ENCODE results near the gene FILIP1L. TPM values are rescaled to one million over a fixed set of nuclear protein-coding genes. Genes with fewer than 3 reads are reported as not detected.

The FILIP1L gene
- polyA plus RNA-seq, 1 donor (not counting 4 experiments of a cell fraction or from before 2014, with no cell fraction given) = 14.7 TPM

GRCh38 chr3:100141586-100141985 lies 27.3 kb upstream of the FILIP1L start:
- H3K9ac ChIP-seq (ENCODE audit: control insufficient read depth, extremely low read depth, insufficient read depth, low read length) = no peak overlapping the region
- no peaks in the 10 kb centered on the region for H3K9me3 ChIP-seq (ENCODE audit: control insufficient read depth, low read depth, low read length)
- no peak overlapping the region for H2AFZ ChIP-seq (ENCODE audit: control insufficient read depth, low read length)
- H3K4me2 ChIP-seq (ENCODE audit: control insufficient read depth, extremely low read depth, insufficient read depth, low read depth, low read length) = no peak overlapping the region
- no peak for TF ChIP-seq EZH2 (IDR thresholded peaks at IDR 0.05; ENCODE audit: low read length)
- TF ChIP-seq CTCF (optimal IDR thresholded peaks at IDR 0.05 in 1 of 3, IDR thresholded peaks at IDR 0.05 in 1 of 3, conservative IDR thresholded peaks at IDR 0.05 in 1 of 3; ENCODE audit: extremely low read depth in 1 of 3, insufficient read depth in 2 of 3, low read length in 3 of 3) = no peak
- DNase-seq (ENCODE audit: low read depth, low spot score) (no peak), FAIRE-seq (no peak)
- H3K79me2 ChIP-seq (ENCODE audit: control insufficient read depth, insufficient read depth, low read length) = no peaks in the 10 kb centered on the region
- H3K4me1 ChIP-seq (ENCODE audit: control insufficient read depth, extremely low read depth, insufficient read depth, low read length) = no peaks in the 10 kb centered on the region
- H3K27ac ChIP-seq (ENCODE audit: control insufficient read depth, insufficient read depth, low read length) = no peak overlapping the region
- dilution Hi-C loops (cut with MboI; ENCODE audit: extremely low pct_ligation_motif_present, low sequenced_read_pairs) = no loop called here
- H3K9me1 ChIP-seq (ENCODE audit: control insufficient read depth, extremely low read depth, insufficient read depth, low read length) = no peaks in the 10 kb centered on the region
- no peaks in the 10 kb centered on the region for H3K27me3 ChIP-seq (ENCODE audit: control insufficient read depth, extremely low read depth, insufficient read depth, low read length)
- H4K20me1 ChIP-seq (ENCODE audit: control insufficient read depth, extremely low read depth, insufficient read depth, low read length) = no peaks in the 10 kb centered on the region
- H3K4me3 ChIP-seq (ENCODE audit: control insufficient read depth in 2 of 3, extremely low read depth in 1 of 3, insufficient read depth in 2 of 3, low read depth in 1 of 3, low read length in 3 of 3) = no peak overlapping the region
- H3K36me3 ChIP-seq (ENCODE audit: control insufficient read depth in 2 of 2, extremely low read depth in 1 of 2, insufficient read depth in 2 of 2, low read length in 2 of 2) = no peaks in the 10 kb centered on the region

- no peak for TF ChIP-seq CTCF (optimal IDR thresholded peaks at IDR 0.05 in 1 of 3, IDR thresholded peaks at IDR 0.05 in 1 of 3, conservative IDR thresholded peaks at IDR 0.05 in 1 of 3; ENCODE audit: extremely low read depth in 1 of 3, insufficient read depth in 2 of 3, low read length in 3 of 3)
- TF ChIP-seq EZH2 (IDR thresholded peaks at IDR 0.05; ENCODE audit: low read length) = no peak
- FAIRE-seq = no peak
- dilution Hi-C loops (cut with MboI; ENCODE audit: extremely low pct_ligation_motif_present, low sequenced_read_pairs) = no loop called here
These were observed 26.7 kb upstream of the FILIP1L start for GRCh38 chr3:100140976-100141375.

More at GRCh38 chr3:100140976-100141375, 26.7 kb upstream of the FILIP1L start:
- H3K9me3 ChIP-seq (ENCODE audit: control insufficient read depth, low read depth, low read length) = no peaks in the 10 kb centered on the region
- H3K27ac ChIP-seq (ENCODE audit: control insufficient read depth, insufficient read depth, low read length) = no peak overlapping the region
- no peaks in the 10 kb centered on the region for H4K20me1 ChIP-seq (ENCODE audit: control insufficient read depth, extremely low read depth, insufficient read depth, low read length)
- no peak for DNase-seq (ENCODE audit: low read depth, low spot score)
- H3K27me3 ChIP-seq (ENCODE audit: control insufficient read depth, extremely low read depth, insufficient read depth, low read length) = no peaks in the 10 kb centered on the region
- no peak overlapping the region for H2AFZ ChIP-seq (ENCODE audit: control insufficient read depth, low read length)
- H3K36me3 ChIP-seq (ENCODE audit: control insufficient read depth in 2 of 2, extremely low read depth in 1 of 2, insufficient read depth in 2 of 2, low read length in 2 of 2) = no peaks in the 10 kb centered on the region
- H3K79me2 ChIP-seq (ENCODE audit: control insufficient read depth, insufficient read depth, low read length) = no peaks in the 10 kb centered on the region
- H3K9me1 ChIP-seq (ENCODE audit: control insufficient read depth, extremely low read depth, insufficient read depth, low read length) = no peaks in the 10 kb centered on the region
- H3K9ac ChIP-seq (ENCODE audit: control insufficient read depth, extremely low read depth, insufficient read depth, low read length) = no peak overlapping the region
- no peaks in the 10 kb centered on the region for H3K4me1 ChIP-seq (ENCODE audit: control insufficient read depth, extremely low read depth, insufficient read depth, low read length)
- H3K4me3 ChIP-seq (ENCODE audit: control insufficient read depth in 2 of 3, extremely low read depth in 1 of 3, insufficient read depth in 2 of 3, low read depth in 1 of 3, low read length in 3 of 3) = no peak overlapping the region
- H3K4me2 ChIP-seq (ENCODE audit: control insufficient read depth, extremely low read depth, insufficient read depth, low read depth, low read length) = no peak overlapping the region

Measured in keratinocyte (primary cell).